ENCODE measurements around the gene DLG2.
"Not testable (repeated sequence)": the region's sequence is repeated elsewhere in the genome, so short reads cannot be mapped to it uniquely, and the experiment has no call there.

Gene DLG2

GRCh38 chr11:84372381-84372950 lies 1254.7 kb downstream of the DLG2 start:
- Mint-ChIP-seq H3K4me1 (no peaks in the 10 kb centered on the region), H3K36me3 (no peaks in the 10 kb centered on the region), H3K27me3 (no peaks in the 10 kb centered on the region), H3K4me3 (no peak overlapping the region), H3K27ac (no peak overlapping the region), H3K9me3 (no peaks in the 10 kb centered on the region)
- ATAC-seq (ENCODE audit: low read depth): no peak
- no peak for DNase-seq (ENCODE audit: low spot score in 2 of 2)

GRCh38 chr11:84358034-84358433 lies 1269.1 kb downstream of the DLG2 start:
- Mint-ChIP-seq H3K4me1 (no peaks in the 10 kb centered on the region), H3K36me3 (no peaks in the 10 kb centered on the region), H3K27me3 (peaks cover 5% of the 10 kb centered on the region), H3K27ac (no peak overlapping the region), H3K4me3 (no peak overlapping the region), H3K9me3 (peaks cover 1% of the 10 kb centered on the region)
- no peak for ATAC-seq (ENCODE audit: low read depth)
- DNase-seq (ENCODE audit: low spot score in 2 of 2): no peak

GRCh38 chr11:84355911-84356310 lies 1271.2 kb downstream of the DLG2 start:
- Mint-ChIP-seq H3K36me3 (no peaks in the 10 kb centered on the region), H3K4me3 (no peak overlapping the region), H3K4me1 (no peaks in the 10 kb centered on the region), H3K27me3 (peaks cover 7% of the 10 kb centered on the region), H3K9me3 (no peaks in the 10 kb centered on the region), H3K27ac (no peak overlapping the region)
- no peak for ATAC-seq (ENCODE audit: low read depth)
- no peak for DNase-seq (ENCODE audit: low spot score in 2 of 2)

- Mint-ChIP-seq H3K4me1 (peaks cover 1% of the 10 kb centered on the region), H3K4me3 (no peak overlapping the region), H3K9me3 (no peaks in the 10 kb centered on the region), H3K27me3 (peaks cover 3% of the 10 kb centered on the region), H3K27ac (no peak overlapping the region), H3K36me3 (no peaks in the 10 kb centered on the region)
- DNase-seq (ENCODE audit: low spot score in 2 of 2) (no peak), ATAC-seq (ENCODE audit: low read depth) (no peak)
These were observed 1281.5 kb downstream of the DLG2 start for GRCh38 chr11:84345597-84345996.

- no peak for DNase-seq (ENCODE audit: low spot score in 2 of 2)
- no peaks in the 10 kb centered on the region for H3K9me3 Mint-ChIP-seq
- H3K27me3 Mint-ChIP-seq: peaks cover 4% of the 10 kb centered on the region
- H3K36me3 Mint-ChIP-seq: no peaks in the 10 kb centered on the region
- H3K4me1 Mint-ChIP-seq: peaks cover 3% of the 10 kb centered on the region
- H3K4me3 Mint-ChIP-seq: no peak overlapping the region
- no peak overlapping the region for H3K27ac Mint-ChIP-seq
- ATAC-seq (ENCODE audit: low read depth): no peak
These were observed 1282.1 kb downstream of the DLG2 start for GRCh38 chr11:84345027-84345426.

GRCh38 chr11:84339796-84340195 lies 1287.3 kb downstream of the DLG2 start:
- Mint-ChIP-seq H3K27me3 (peaks cover 4% of the 10 kb centered on the region), H3K4me3 (no peak overlapping the region), H3K27ac (no peak overlapping the region), H3K9me3 (no peaks in the 10 kb centered on the region), H3K4me1 (peaks cover 3% of the 10 kb centered on the region), H3K36me3 (no peaks in the 10 kb centered on the region)
- DNase-seq (ENCODE audit: low spot score in 2 of 2): no peak
- ATAC-seq (ENCODE audit: low read depth): no peak

GRCh38 chr11:84333221-84333620 lies 1293.9 kb downstream of the DLG2 start:
- H3K27me3 Mint-ChIP-seq: no peaks in the 10 kb centered on the region
- H3K4me3 Mint-ChIP-seq: no peak overlapping the region
- no peaks in the 10 kb centered on the region for H3K9me3 Mint-ChIP-seq
- no peaks in the 10 kb centered on the region for H3K4me1 Mint-ChIP-seq
- DNase-seq (ENCODE audit: low spot score in 2 of 2) (no peak), ATAC-seq (ENCODE audit: low read depth) (no peak)
- H3K27ac Mint-ChIP-seq: no peak overlapping the region
- no peaks in the 10 kb centered on the region for H3K36me3 Mint-ChIP-seq

GRCh38 chr11:84322211-84322610 lies 1304.9 kb downstream of the DLG2 start:
- Mint-ChIP-seq H3K4me3 (no peak overlapping the region), H3K27me3 (no peaks in the 10 kb centered on the region), H3K36me3 (no peaks in the 10 kb centered on the region), H3K4me1 (no peaks in the 10 kb centered on the region), H3K9me3 (no peaks in the 10 kb centered on the region), H3K27ac (no peak overlapping the region)
- no peak for ATAC-seq (ENCODE audit: low read depth)
- DNase-seq (ENCODE audit: low spot score in 2 of 2): no peak

- H3K27me3 Mint-ChIP-seq: no peaks in the 10 kb centered on the region
- no peaks in the 10 kb centered on the region for H3K36me3 Mint-ChIP-seq
- DNase-seq (ENCODE audit: low spot score in 2 of 2) (no peak), ATAC-seq (ENCODE audit: low read depth) (no peak)
- H3K4me1 Mint-ChIP-seq: no peaks in the 10 kb centered on the region
- H3K27ac Mint-ChIP-seq: no peak overlapping the region
- no peak overlapping the region for H3K4me3 Mint-ChIP-seq
- H3K9me3 Mint-ChIP-seq: no peaks in the 10 kb centered on the region
These were observed 1307.3 kb downstream of the DLG2 start for GRCh38 chr11:84319863-84320262.

GRCh38 chr11:84316866-84317555 lies 1310.1 kb downstream of the DLG2 start:
- Mint-ChIP-seq H3K9me3 (no peaks in the 10 kb centered on the region), H3K27me3 (peaks cover 1% of the 10 kb centered on the region), H3K4me1 (no peaks in the 10 kb centered on the region), H3K36me3 (no peaks in the 10 kb centered on the region), H3K4me3 (no peak overlapping the region), H3K27ac (no peak overlapping the region)
- DNase-seq (ENCODE audit: low spot score in 2 of 2) (no peak), ATAC-seq (ENCODE audit: low read depth) (no peak)

GRCh38 chr11:84313830-84314359 lies 1313.2 kb downstream of the DLG2 start:
- Mint-ChIP-seq H3K27me3 (peaks cover 1% of the 10 kb centered on the region), H3K4me1 (no peaks in the 10 kb centered on the region), H3K36me3 (no peaks in the 10 kb centered on the region), H3K4me3 (no peak overlapping the region), H3K27ac (no peak overlapping the region), H3K9me3 (no peaks in the 10 kb centered on the region)
- no peak for DNase-seq (ENCODE audit: low spot score in 2 of 2)
- ATAC-seq (ENCODE audit: low read depth): no peak

GRCh38 chr11:84310268-84310667 lies 1316.9 kb downstream of the DLG2 start:
- Mint-ChIP-seq H3K4me1 (no peaks in the 10 kb centered on the region), H3K36me3 (no peaks in the 10 kb centered on the region), H3K27me3 (peaks cover 1% of the 10 kb centered on the region), H3K4me3 (no peak overlapping the region), H3K9me3 (peaks cover 2% of the 10 kb centered on the region), H3K27ac (no peak overlapping the region)
- DNase-seq (ENCODE audit: low spot score in 2 of 2) (no peak), ATAC-seq (ENCODE audit: low read depth) (no peak)

- not testable (repeated sequence) for H3K4me3 Mint-ChIP-seq; ATAC-seq (ENCODE audit: low read depth); H3K9me3 Mint-ChIP-seq; H3K27me3 Mint-ChIP-seq; H3K27ac Mint-ChIP-seq; H3K4me1 Mint-ChIP-seq; H3K36me3 Mint-ChIP-seq; DNase-seq (ENCODE audit: low spot score in 2 of 2)
These were observed 1318.7 kb downstream of the DLG2 start for GRCh38 chr11:84308491-84308890.

- H3K4me3 Mint-ChIP-seq: no peak overlapping the region
- ATAC-seq (ENCODE audit: low read depth) (no peak), DNase-seq (ENCODE audit: low spot score in 2 of 2) (no peak)
These were observed 1327.1 kb downstream of the DLG2 start for GRCh38 chr11:84300092-84300491.

GRCh38 chr11:84297570-84297969 lies 1329.6 kb downstream of the DLG2 start:
- ATAC-seq (ENCODE audit: low read depth): no peak
- H3K9me3 Mint-ChIP-seq: no peaks in the 10 kb centered on the region
- no peaks in the 10 kb centered on the region for H3K4me1 Mint-ChIP-seq
- DNase-seq (ENCODE audit: low spot score in 2 of 2): no peak
- H3K36me3 Mint-ChIP-seq: no peaks in the 10 kb centered on the region
- no peak overlapping the region for H3K4me3 Mint-ChIP-seq
- H3K27ac Mint-ChIP-seq: no peak overlapping the region
- H3K27me3 Mint-ChIP-seq: no peaks in the 10 kb centered on the region

More at GRCh38 chr11:84300092-84300491, 1327.1 kb downstream of the DLG2 start:
- H3K27me3 Mint-ChIP-seq: no peaks in the 10 kb centered on the region
- no peak overlapping the region for H3K27ac Mint-ChIP-seq
- no peaks in the 10 kb centered on the region for H3K9me3 Mint-ChIP-seq
- H3K4me1 Mint-ChIP-seq: no peaks in the 10 kb centered on the region
- H3K36me3 Mint-ChIP-seq: no peaks in the 10 kb centered on the region

Measured in memory B cell (primary cell).